Measurements from ENCODE around the gene SLK. TPM values are rescaled to one million over a fixed set of nuclear protein-coding genes. Genes with fewer than 3 reads are reported as not detected.

Gene SLK
- total RNA-seq, 1 donor from 2014 or later, result 36.1 TPM

DNA sequence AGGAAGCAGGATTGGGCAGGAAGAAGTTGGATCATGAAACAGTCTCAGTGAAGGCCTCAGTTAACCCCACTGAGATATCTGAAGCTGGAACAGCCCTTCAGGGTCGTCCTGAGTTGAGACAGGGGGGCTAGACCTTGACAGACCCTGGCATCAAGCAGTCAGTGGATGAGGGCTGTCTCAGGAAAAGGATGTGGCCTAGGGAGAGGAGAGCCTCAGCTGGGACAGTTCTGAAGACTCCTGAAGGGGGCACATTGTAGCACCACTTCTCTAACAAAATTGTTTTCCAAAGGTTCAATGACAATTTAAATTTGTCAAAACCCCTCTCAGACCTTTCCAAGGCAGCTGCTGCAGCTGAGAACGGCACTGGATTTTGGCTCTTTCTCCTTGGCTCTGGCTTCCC is 15.8 kb upstream of the SLK start:
- H3K4me1 ChIP-seq, result no peaks in the 10 kb centered on the region
- TF ChIP-seq, protein P1, sequence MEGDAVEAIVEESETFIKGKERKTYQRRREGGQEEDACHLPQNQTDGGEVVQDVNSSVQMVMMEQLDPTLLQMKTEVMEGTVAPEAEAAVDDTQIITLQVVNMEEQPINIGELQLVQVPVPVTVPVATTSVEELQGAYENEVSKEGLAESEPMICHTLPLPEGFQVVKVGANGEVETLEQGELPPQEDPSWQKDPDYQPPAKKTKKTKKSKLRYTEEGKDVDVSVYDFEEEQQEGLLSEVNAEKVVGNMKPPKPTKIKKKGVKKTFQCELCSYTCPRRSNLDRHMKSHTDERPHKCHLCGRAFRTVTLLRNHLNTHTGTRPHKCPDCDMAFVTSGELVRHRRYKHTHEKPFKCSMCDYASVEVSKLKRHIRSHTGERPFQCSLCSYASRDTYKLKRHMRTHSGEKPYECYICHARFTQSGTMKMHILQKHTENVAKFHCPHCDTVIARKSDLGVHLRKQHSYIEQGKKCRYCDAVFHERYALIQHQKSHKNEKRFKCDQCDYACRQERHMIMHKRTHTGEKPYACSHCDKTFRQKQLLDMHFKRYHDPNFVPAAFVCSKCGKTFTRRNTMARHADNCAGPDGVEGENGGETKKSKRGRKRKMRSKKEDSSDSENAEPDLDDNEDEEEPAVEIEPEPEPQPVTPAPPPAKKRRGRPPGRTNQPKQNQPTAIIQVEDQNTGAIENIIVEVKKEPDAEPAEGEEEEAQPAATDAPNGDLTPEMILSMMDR (IDR thresholded peaks at IDR 0.05; ENCODE audit: borderline replicate concordance), result no peak
- H3K27ac ChIP-seq (replicated peaks), result no peak overlapping the region
- H3K9me3 ChIP-seq (replicated peaks), result peaks cover 9% of the 10 kb centered on the region
- no peak for DNase-seq
- no peak overlapping the region for H3K4me3 ChIP-seq
- H3K36me3 ChIP-seq, result no peaks in the 10 kb centered on the region
- intact Hi-C loops (cut with micrococcal nuclease), result no loop called here
- H3K27me3 ChIP-seq (ENCODE audit: low read depth), result no peaks in the 10 kb centered on the region

DNA sequence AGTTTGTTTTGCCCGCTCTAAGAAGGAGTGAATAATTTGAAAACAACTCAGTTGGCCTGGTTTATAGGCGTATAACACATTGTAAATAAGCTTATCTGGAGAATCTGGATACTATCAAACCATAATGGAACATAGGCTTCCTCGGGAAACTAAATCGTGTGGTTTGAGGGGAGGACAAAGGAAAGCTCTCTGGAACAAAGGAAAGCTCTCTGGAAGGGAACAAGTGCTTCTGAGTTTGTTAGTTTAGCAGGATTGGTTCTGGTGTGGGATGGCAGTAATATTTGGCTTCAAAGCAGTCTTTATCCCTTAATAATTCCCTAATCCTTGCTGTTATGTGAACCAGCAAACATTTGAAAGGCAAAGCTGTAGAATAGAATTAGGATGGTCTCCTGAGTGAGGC is 15.0 kb upstream of the SLK start:
- no peak overlapping the region for H3K27ac ChIP-seq (replicated peaks)
- no peaks in the 10 kb centered on the region for H3K27me3 ChIP-seq (ENCODE audit: low read depth)
- H3K36me3 ChIP-seq, result no peaks in the 10 kb centered on the region
- H3K4me1 ChIP-seq, result no peaks in the 10 kb centered on the region
- peaks cover 9% of the 10 kb centered on the region for H3K9me3 ChIP-seq (replicated peaks)
- TF ChIP-seq, protein P1 (IDR thresholded peaks at IDR 0.05; ENCODE audit: borderline replicate concordance), result no peak
- DNase-seq, result no peak
- intact Hi-C loops (cut with micrococcal nuclease), result no loop called here
- H3K4me3 ChIP-seq, result no peak overlapping the region

DNA sequence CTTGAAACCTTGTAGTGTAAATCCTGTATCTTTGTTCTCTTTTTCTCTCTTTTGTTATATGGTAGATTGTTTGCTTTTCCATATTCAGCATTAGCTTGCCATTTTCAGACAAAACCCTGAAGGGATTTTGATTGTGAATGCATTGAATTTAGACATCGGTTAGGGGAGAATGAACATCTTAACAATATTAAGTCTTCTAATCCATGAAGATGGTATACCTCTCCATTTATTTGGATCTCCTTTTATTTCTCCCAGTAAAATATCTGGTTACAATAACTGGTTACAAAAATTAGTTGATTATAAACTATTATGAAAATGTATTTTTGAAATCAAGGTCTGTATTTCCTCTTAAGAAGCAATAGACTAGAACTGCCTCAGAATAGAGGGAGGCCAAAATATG is 12.4 kb upstream of the SLK start:
- Histone ChIP-seq H3K9me3 (replicated peaks) (peaks cover 9% of the 10 kb centered on the region), H3K4me3 (no peak overlapping the region), H3K27me3 (ENCODE audit: low read depth) (no peaks in the 10 kb centered on the region), H3K36me3 (no peaks in the 10 kb centered on the region), H3K27ac (replicated peaks) (no peak overlapping the region), H3K4me1 (no peaks in the 10 kb centered on the region)
- TF ChIP-seq, protein P1 (IDR thresholded peaks at IDR 0.05; ENCODE audit: borderline replicate concordance), result no peak
- intact Hi-C loops (cut with micrococcal nuclease), result no loop called here
- no peak for DNase-seq

DNA sequence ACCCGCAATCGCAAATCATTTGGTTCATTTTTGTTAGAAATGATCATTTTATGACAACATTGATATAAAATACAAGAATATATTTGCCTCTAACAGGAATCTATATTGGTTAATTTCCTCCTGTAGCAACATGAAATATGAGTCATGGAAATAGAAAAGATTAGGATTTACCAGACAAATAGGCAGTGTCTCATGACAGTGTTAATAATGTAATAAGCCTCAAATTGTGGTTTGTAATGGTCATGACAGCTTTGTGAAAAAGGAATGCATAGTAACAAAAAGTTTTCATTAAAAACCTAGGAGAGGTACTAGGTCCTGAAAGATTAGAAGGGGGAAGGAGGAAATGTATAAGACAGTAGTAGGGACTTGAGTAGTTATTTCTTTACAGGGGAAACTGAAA is 7.9 kb upstream of the SLK start:
- TF ChIP-seq, protein P1 (IDR thresholded peaks at IDR 0.05; ENCODE audit: borderline replicate concordance), result no peak
- DNase-seq, result no peak
- Histone ChIP-seq H3K4me1 (peaks cover 5% of the 10 kb centered on the region), H3K27ac (replicated peaks) (no peak overlapping the region), H3K36me3 (no peaks in the 10 kb centered on the region), H3K9me3 (replicated peaks) (peaks cover 9% of the 10 kb centered on the region), H3K27me3 (ENCODE audit: low read depth) (no peaks in the 10 kb centered on the region), H3K4me3 (no peak overlapping the region)
- intact Hi-C loops (cut with micrococcal nuclease), result no loop called here

DNA sequence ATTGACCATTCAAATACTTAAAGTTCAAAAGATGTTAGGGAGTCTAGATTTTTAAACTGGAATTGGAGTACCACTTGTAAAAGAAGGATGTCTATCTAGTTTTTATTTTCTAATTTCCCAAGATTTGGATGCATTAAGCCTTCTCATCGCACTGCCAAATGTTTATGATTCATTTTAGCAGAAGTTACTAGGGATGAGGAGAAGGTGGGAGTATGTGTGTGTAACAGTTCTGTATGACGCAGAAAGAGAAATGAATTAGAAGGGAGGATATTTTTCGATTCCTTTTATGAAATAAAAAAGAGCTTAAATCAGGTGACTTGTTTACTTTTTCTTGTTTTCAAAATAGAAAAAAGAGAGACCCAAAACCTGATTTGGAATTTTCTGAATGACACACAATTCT is 6.8 kb upstream of the SLK start:
- Histone ChIP-seq H3K36me3 (no peaks in the 10 kb centered on the region), H3K27me3 (ENCODE audit: low read depth) (no peaks in the 10 kb centered on the region), H3K4me1 (peaks cover 5% of the 10 kb centered on the region), H3K27ac (replicated peaks) (no peak overlapping the region), H3K4me3 (no peak overlapping the region), H3K9me3 (replicated peaks) (no peaks in the 10 kb centered on the region)
- DNase-seq, result no peak
- TF ChIP-seq, protein P1 (IDR thresholded peaks at IDR 0.05; ENCODE audit: borderline replicate concordance), result no peak
- intact Hi-C loops (cut with micrococcal nuclease), result loop anchor here (10.0 kb wide), 1 partner anchor 75 kb away; no protein-coding TSS in a partner anchor

Data from left ventricle myocardium inferior (tissue), 1 donor.